Heart left ventricle (tissue), 13 donors: ENCODE measurements around the gene KIAA1958.

Experiments used
- CTCF ChIP-seq, 12 donors: fragments of 200-600 bp; sonication (generic) in 4 of 12; IDR thresholded peaks; one replicate each; pipeline versions ENCODE4 v1.5.0 to v1.8.0; 2018 to 2022; ENCODE audit warnings: antibody characterized with exemption in 12 of 12, mild to moderate bottlenecking in 5 of 12
- POLR2A ChIP-seq, 2 donors: fragments of 450-650 bp; IDR thresholded peaks; one replicate each; pipeline ENCODE4 v1.6.1; 2017; ENCODE audit warnings: antibody characterized with exemption in 2 of 2, mild to moderate bottlenecking in 2 of 2, moderate library complexity in 2 of 2
- donor health status: ischemic (EF 13 %, LVEDD 7.1; RV severe dilation, severe dysfunction).
- donor health status: DM: no; HTN: yes; CAD: no.
- donor health status: DM: no; HTN: no; CAD: no.
- donor health status: ischemic (EF 25% LVEDD 6.9; RV normal size, moderate dysfunction).
- donor health status: ischemic (EF 25% LVEDD 5.7; RV mildly dilated, moderate dysfunction).
- donor health status: ischemic (EF 35%, LVEDD 5.7; RV mildly dilated, moderate dysfunction).
- donor health status: nonischemic (EF 11% LVEDD 7.7; RV severe dilation, severe dysfunction).
- donor health status: DM: yes; HTN: yes; CAD: no.
- donor health status: PGD.
- donor health status: ischemic (EF 29% LVEDD 5.4; RV normal size, mild dysfunction).
- donor health status: nonischemic (EF 23%, LVEDD 6.1; RV moderate dilation, normal function).

DNA sequence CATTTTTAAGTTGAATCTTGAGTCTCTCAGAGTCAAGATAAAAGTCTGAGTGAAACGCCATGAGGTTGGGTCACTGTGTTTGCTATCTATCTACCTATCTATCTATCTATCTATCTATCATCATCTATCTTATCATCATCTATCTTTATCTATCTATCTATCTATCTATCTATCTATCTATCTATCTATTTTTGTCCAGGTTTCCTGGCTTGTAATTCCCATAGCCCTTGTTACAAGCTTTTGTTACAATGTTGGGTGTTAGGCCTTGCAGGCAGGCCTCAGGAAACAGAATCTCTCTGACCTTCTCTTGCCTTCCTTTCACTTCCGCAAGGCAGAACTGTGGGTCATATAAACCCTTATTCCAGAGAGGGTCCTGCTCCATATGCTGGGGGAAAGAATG lies 12.6 kb upstream of the KIAA1958 start:
- TF ChIP-seq POLR2A (IDR thresholded peaks at IDR 0.05) (no peak), CTCF (IDR thresholded peaks at IDR 0.05) (no peak)
